Spinal cord (tissue), 10 donors: Measurements from ENCODE around the gene CCS. TPM values are rescaled to one million over a fixed set of nuclear protein-coding genes. Genes with fewer than 3 reads are reported as not detected.

Experiments
- DNase-seq, 6 donors: peaks; one replicate each; pipeline versions ENCODE4 v3.0.0 to v3.0.0-alpha.2; 2013 to 2015; ENCODE audit warnings: low spot score in 6 of 6, low read depth in 4 of 6
- H3K27ac ChIP-seq: one replicate; pipeline ENCODE4 v1.5.1; 2013; ENCODE audit warnings: low read depth, low read length, control low read depth
- H3K27me3 ChIP-seq: one replicate; pipeline ENCODE4 v1.6.1; 2013; ENCODE audit warnings: low read length; ENCODE audit not compliant: control insufficient read depth, insufficient read depth
- H3K36me3 ChIP-seq: one replicate; pipeline ENCODE4 v1.6.1; 2013; ENCODE audit warnings: low read length; ENCODE audit not compliant: control insufficient read depth, insufficient read depth
- H3K4me1 ChIP-seq: one replicate; pipeline ENCODE4 v1.6.1; 2013; ENCODE audit warnings: low read length; ENCODE audit not compliant: control insufficient read depth, insufficient read depth
- H3K4me3 ChIP-seq: one replicate; pipeline ENCODE4 v1.5.1; 2013; ENCODE audit warnings: low read depth, low read length, control low read depth
- H3K9me3 ChIP-seq: one replicate; pipeline ENCODE4 v1.6.1; 2013; ENCODE audit warnings: low read length; ENCODE audit not compliant: control insufficient read depth, insufficient read depth
- WGBS: methylation state at CpG from one replicate; pipeline ENCODE4 v1.1.5; 2013; ENCODE audit warnings: missing lambda C conversion rate; ENCODE audit not compliant: insufficient coverage; 5-methylcytosine and 5-hydroxymethylcytosine counted together
- polyA plus RNA-seq, 2 donors: library from polyadenylated mRNA; unstranded; fragments of 120-200 nt; gene quantifications; one replicate each; pipeline ENCODE4 v1.2.1, GENCODE V29; 2013; ENCODE audit not compliant: insufficient read length in 2 of 2
- total RNA-seq, 2 donors: library from RNA; depleted of rRNA in 1 of 2; stranded (reverse); fragments of 120-200 nt in 1 of 2; fragments of >200 nt in 1 of 2; gene quantifications; one replicate each; pipeline versions ENCODE4 v1.2.3 to v1.2.4, GENCODE V29; 2013 to 2014
- donor health status: healthy.

The CCS gene
- total and polyA plus RNA-seq, 4 donors, result 17.0 to 81.4 (median 61.6) TPM

GRCh38 chr11:66548041-66548440, 44.9 kb upstream of the CCS start:
- peaks cover 4% of the 10 kb centered on the region for H3K27me3 ChIP-seq
- peaks cover 36% of the 10 kb centered on the region for H3K4me1 ChIP-seq
- WGBS, result 45% methylated on average over 11 of the region's 11 CpGs
- no peak for DNase-seq
- H3K4me3 ChIP-seq, result no peak overlapping the region
- H3K27ac ChIP-seq, result no peak overlapping the region
- H3K9me3 ChIP-seq, result no peaks in the 10 kb centered on the region
- peaks cover 9% of the 10 kb centered on the region for H3K36me3 ChIP-seq

- Histone ChIP-seq H3K4me3 (no peak overlapping the region), H3K27ac (no peak overlapping the region)
- 51% methylated on average over 12 of the region's 16 CpGs for WGBS
Measured at GRCh38 chr11:66548774-66549630, 44.0 kb upstream of the CCS start.

GRCh38 chr11:66549696-66550095, 43.3 kb upstream of the CCS start:
- no peaks in the 10 kb centered on the region for H3K9me3 ChIP-seq
- DNase-seq, result no peak
- no peaks in the 10 kb centered on the region for H3K36me3 ChIP-seq
- peaks cover 4% of the 10 kb centered on the region for H3K27me3 ChIP-seq
- H3K4me3 ChIP-seq, result no peak overlapping the region
- peaks cover 22% of the 10 kb centered on the region for H3K4me1 ChIP-seq
- WGBS, result no CpG with 5 or more reads among the region's 3 CpGs
- no peak overlapping the region for H3K27ac ChIP-seq

More at GRCh38 chr11:66548774-66549630, 44.0 kb upstream of the CCS start:
- peaks cover 4% of the 10 kb centered on the region for H3K27me3 ChIP-seq
- peaks cover 26% of the 10 kb centered on the region for H3K4me1 ChIP-seq
- H3K9me3 ChIP-seq, result no peaks in the 10 kb centered on the region
- H3K36me3 ChIP-seq, result no peaks in the 10 kb centered on the region
- DNase-seq, result no peak

GRCh38 chr11:66550887-66551286, 42.1 kb upstream of the CCS start:
- Histone ChIP-seq H3K9me3 (no peaks in the 10 kb centered on the region), H3K4me1 (peaks cover 15% of the 10 kb centered on the region), H3K27ac (no peak overlapping the region), H3K27me3 (peaks cover 4% of the 10 kb centered on the region), H3K4me3 (no peak overlapping the region), H3K36me3 (no peaks in the 10 kb centered on the region)
- DNase-seq, result no peak
- WGBS, result 74% methylated on average over 3 of the region's 4 CpGs

- DNase-seq, result no peak
- H3K36me3 ChIP-seq, result no peaks in the 10 kb centered on the region
- 77% methylated on average over 5 of the region's 5 CpGs for WGBS
- H3K27me3 ChIP-seq, result peaks cover 15% of the 10 kb centered on the region
- H3K4me3 ChIP-seq, result no peak overlapping the region
- H3K27ac ChIP-seq, result no peak overlapping the region
- H3K4me1 ChIP-seq, result peaks cover 8% of the 10 kb centered on the region
- no peaks in the 10 kb centered on the region for H3K9me3 ChIP-seq
Measured at GRCh38 chr11:66554602-66555001, 38.4 kb upstream of the CCS start.

GRCh38 chr11:66555416-66555815, 37.6 kb upstream of the CCS start:
- H3K4me1 ChIP-seq, result peaks cover 8% of the 10 kb centered on the region
- 51% methylated on average over 3 of the region's 3 CpGs for WGBS
- no peaks in the 10 kb centered on the region for H3K9me3 ChIP-seq
- H3K27ac ChIP-seq, result no peak overlapping the region
- no peak overlapping the region for H3K4me3 ChIP-seq
- peaks cover 3% of the 10 kb centered on the region for H3K36me3 ChIP-seq
- no peak for DNase-seq
- H3K27me3 ChIP-seq, result peaks cover 13% of the 10 kb centered on the region

GRCh38 chr11:66556086-66556485, 36.9 kb upstream of the CCS start:
- no peak overlapping the region for H3K27ac ChIP-seq
- no peak overlapping the region for H3K4me3 ChIP-seq
- peaks cover 13% of the 10 kb centered on the region for H3K27me3 ChIP-seq
- H3K36me3 ChIP-seq, result peaks cover 5% of the 10 kb centered on the region
- H3K4me1 ChIP-seq, result peaks cover 8% of the 10 kb centered on the region
- no peak for DNase-seq
- 88% methylated on average over 7 of the region's 7 CpGs for WGBS
- no peaks in the 10 kb centered on the region for H3K9me3 ChIP-seq

GRCh38 chr11:66557733-66558326, 35.2 kb upstream of the CCS start:
- Histone ChIP-seq H3K4me3 (no peak overlapping the region), H3K4me1 (peaks cover 8% of the 10 kb centered on the region), H3K9me3 (no peaks in the 10 kb centered on the region), H3K27ac (no peak overlapping the region), H3K36me3 (peaks cover 19% of the 10 kb centered on the region), H3K27me3 (peaks cover 13% of the 10 kb centered on the region)
- DNase-seq, result no peak
- 93% methylated on average over 24 of the region's 24 CpGs for WGBS

GRCh38 chr11:66559142-66559865, 33.7 kb upstream of the CCS start:
- 9% methylated on average over 43 of the region's 50 CpGs for WGBS
- no peak overlapping the region for H3K4me3 ChIP-seq
- DNase-seq, result peak in 1 of 6 donors; percentile 60

More at GRCh38 chr11:66559142-66559865, 33.7 kb upstream of the CCS start:
- peaks cover 13% of the 10 kb centered on the region for H3K27me3 ChIP-seq
- H3K4me1 ChIP-seq, result peaks cover 8% of the 10 kb centered on the region
- no peak overlapping the region for H3K27ac ChIP-seq
- no peaks in the 10 kb centered on the region for H3K9me3 ChIP-seq
- peaks cover 31% of the 10 kb centered on the region for H3K36me3 ChIP-seq
